Globus pallidus (tissue), 1 donor: ENCODE data around the gene PDGFA.

Experiments
- DNase-seq: peaks from one replicate; pipeline ENCODE4 v3.0.0-alpha.2; 2015; ENCODE audit warnings: low spot score

The PDGFA gene

GRCh38 chr7:490461-491291 is 29.0 kb downstream of the PDGFA start:
- DNase-seq = no peak

- DNase-seq = no peak
Observed at GRCh38 chr7:489876-490275, 29.8 kb downstream of the PDGFA start.

- DNase-seq = no peak
Observed at GRCh38 chr7:486216-486743, 33.4 kb downstream of the PDGFA start.

GRCh38 chr7:485188-486081 is 34.2 kb downstream of the PDGFA start:
- DNase-seq = no peak

GRCh38 chr7:484356-485101 is 35.1 kb downstream of the PDGFA start:
- DNase-seq = no peak

GRCh38 chr7:483656-484355 is 35.8 kb downstream of the PDGFA start:
- no peak for DNase-seq

- no peak for DNase-seq
Observed at GRCh38 chr7:482521-483083, 37.0 kb downstream of the PDGFA start.

GRCh38 chr7:481219-481930 is 38.3 kb downstream of the PDGFA start:
- no peak for DNase-seq

- no peak for DNase-seq
Observed at GRCh38 chr7:480531-481218, 39.0 kb downstream of the PDGFA start.

- no peak for DNase-seq
Observed at GRCh38 chr7:479948-480499, 39.6 kb downstream of the PDGFA start.

- DNase-seq = no peak
Observed at GRCh38 chr7:479115-479947, 40.3 kb downstream of the PDGFA start.

- DNase-seq = no peak
Observed at GRCh38 chr7:477626-478220, 41.9 kb downstream of the PDGFA start.

GRCh38 chr7:476736-477360 is 42.8 kb downstream of the PDGFA start:
- DNase-seq = no peak

- no peak for DNase-seq
Observed at GRCh38 chr7:475951-476441, 43.6 kb downstream of the PDGFA start.

GRCh38 chr7:475425-475728 is 44.3 kb downstream of the PDGFA start:
- no peak for DNase-seq

GRCh38 chr7:474605-475424 is 44.8 kb downstream of the PDGFA start:
- DNase-seq = no peak
